Measurements from ENCODE around the gene ZNF564.
"Not testable (repeated sequence)": the region's sequence is repeated elsewhere in the genome, so short reads cannot be mapped to it uniquely, and the experiment has no call there.

Gene ZNF564

GRCh38 chr19:12551060-12551832, at the start of gene ZNF564:
Gene ZNF564, minus strand, starts transcription at chr19:12551482. Its CDS starts 150 bp downstream, at chr19:12551332.
- peak; percentile 84 for DNase-seq

- DNase-seq, result no peak
Measured at GRCh38 chr19:12597594-12597993, 46.3 kb upstream of the ZNF564 start.

GRCh38 chr19:12596927-12597548, 45.8 kb upstream of the ZNF564 start:
- no peak for DNase-seq

- DNase-seq, result no peak
Measured at GRCh38 chr19:12596485-12596884, 45.2 kb upstream of the ZNF564 start.

GRCh38 chr19:12581100-12581499, 29.8 kb upstream of the ZNF564 start:
- DNase-seq, result no peak

- DNase-seq, result no peak
Measured at GRCh38 chr19:12580180-12580694, 29.0 kb upstream of the ZNF564 start.

GRCh38 chr19:12578641-12579040, 27.4 kb upstream of the ZNF564 start:
- no peak for DNase-seq

- no peak for DNase-seq
Measured at GRCh38 chr19:12574036-12574435, 22.8 kb upstream of the ZNF564 start.

- no peak for DNase-seq
Measured at GRCh38 chr19:12567951-12568350, 16.7 kb upstream of the ZNF564 start.

- DNase-seq, result not testable (repeated sequence)
Measured at GRCh38 chr19:12566380-12566779, 15.1 kb upstream of the ZNF564 start.

GRCh38 chr19:12564016-12564664, 12.9 kb upstream of the ZNF564 start:
- DNase-seq, result peak; percentile 64

- DNase-seq, result no peak
Measured at GRCh38 chr19:12555456-12555930, 4.2 kb upstream of the ZNF564 start.

GRCh38 chr19:12546903-12547302, 4.4 kb downstream of the ZNF564 start:
- DNase-seq, result no peak

- no peak for DNase-seq
Measured at GRCh38 chr19:12546068-12546467, 5.2 kb downstream of the ZNF564 start.

GRCh38 chr19:12545267-12545666, 6.0 kb downstream of the ZNF564 start:
- no peak for DNase-seq

- no peak for DNase-seq
Measured at GRCh38 chr19:12544401-12544876, 6.8 kb downstream of the ZNF564 start.

GRCh38 chr19:12543855-12544254, 7.4 kb downstream of the ZNF564 start:
- DNase-seq, result no peak

GRCh38 chr19:12527034-12527836, 24.0 kb downstream of the ZNF564 start:
- no peak for DNase-seq

- no peak for DNase-seq
Measured at GRCh38 chr19:12526542-12526941, 24.7 kb downstream of the ZNF564 start.

GRCh38 chr19:12521996-12522395, 29.3 kb downstream of the ZNF564 start:
- DNase-seq, result no peak

GRCh38 chr19:12513531-12514061, 37.7 kb downstream of the ZNF564 start:
- no peak for DNase-seq

- no peak for DNase-seq
Measured at GRCh38 chr19:12497032-12497431, 54.2 kb downstream of the ZNF564 start.
